Stimulated activated CD4-positive, alpha-beta T cell treated with anti-CD3 and anti-CD28 coated beads, Interleukin-4, amount 100 ng/mL, for 24 hours (primary cell): ENCODE data around the gene AKT3.
"Not testable (repeated sequence)": the region's sequence is repeated elsewhere in the genome, so short reads cannot be mapped to it uniquely, and the experiment has no call there.

Experiments used
- DNase-seq: peaks from one replicate; pipeline ENCODE4 v3.0.0-alpha.2; 2020

AKT3 gene

GRCh38 chr1:243837907-243838535, 12.0 kb downstream of the AKT3 start:
- DNase-seq: no peak

GRCh38 chr1:243834130-243834529, 15.9 kb downstream of the AKT3 start:
- DNase-seq: no peak

- DNase-seq: no peak
These were observed 18.6 kb downstream of the AKT3 start for GRCh38 chr1:243831463-243831862.

GRCh38 chr1:243827206-243827605, 22.8 kb downstream of the AKT3 start:
- no peak for DNase-seq

GRCh38 chr1:243824907-243825306, 25.1 kb downstream of the AKT3 start:
- DNase-seq: not testable (repeated sequence)

GRCh38 chr1:243821177-243821680, 28.8 kb downstream of the AKT3 start:
- DNase-seq: no peak

GRCh38 chr1:243819438-243819839, 30.6 kb downstream of the AKT3 start:
- no peak for DNase-seq

- DNase-seq: no peak
These were observed 31.1 kb downstream of the AKT3 start for GRCh38 chr1:243818978-243819377.

GRCh38 chr1:243814718-243815117, 35.3 kb downstream of the AKT3 start:
- no peak for DNase-seq

- DNase-seq: not testable (repeated sequence)
These were observed 42.7 kb downstream of the AKT3 start for GRCh38 chr1:243807346-243807745.

GRCh38 chr1:243806310-243806709, 43.7 kb downstream of the AKT3 start:
- DNase-seq: no peak

GRCh38 chr1:243802736-243803135, 47.3 kb downstream of the AKT3 start:
- DNase-seq: no peak

GRCh38 chr1:243801378-243801777, 48.7 kb downstream of the AKT3 start:
- no peak for DNase-seq

- no peak for DNase-seq
These were observed 50.1 kb downstream of the AKT3 start for GRCh38 chr1:243799908-243800307.

- DNase-seq: no peak
These were observed 51.3 kb downstream of the AKT3 start for GRCh38 chr1:243798726-243799125.

GRCh38 chr1:243796016-243796415, 54.0 kb downstream of the AKT3 start:
- no peak for DNase-seq

GRCh38 chr1:243793298-243793697, 56.7 kb downstream of the AKT3 start:
- DNase-seq: no peak

GRCh38 chr1:243792891-243793290, 57.2 kb downstream of the AKT3 start:
- DNase-seq: no peak

GRCh38 chr1:243792401-243792800, 57.6 kb downstream of the AKT3 start:
- no peak for DNase-seq

GRCh38 chr1:243791586-243792267, 58.3 kb downstream of the AKT3 start:
- no peak for DNase-seq

- no peak for DNase-seq
These were observed 59.6 kb downstream of the AKT3 start for GRCh38 chr1:243790404-243790803.

- DNase-seq: no peak
These were observed 63.5 kb downstream of the AKT3 start for GRCh38 chr1:243786531-243786930.

- no peak for DNase-seq
These were observed 65.5 kb downstream of the AKT3 start for GRCh38 chr1:243784506-243784905.

- no peak for DNase-seq
These were observed 66.3 kb downstream of the AKT3 start for GRCh38 chr1:243783714-243784113.
